ENCODE measurements around the gene BUB1B. TPM values are rescaled to one million over a fixed set of nuclear protein-coding genes. Genes with fewer than 3 reads are reported as not detected.

The BUB1B gene
- total and polyA plus RNA-seq, 8 donors = 1.6 to 25.0 (median 4.4) TPM

- WGBS, 5 donors = 67 to 86% (median 70%) methylated on average over 2 to 8 of the region's 8 CpGs
- no peak overlapping the region for H3K4me3 ChIP-seq
- H3K9me3 ChIP-seq = no peaks in the 10 kb centered on the region
- no peak for TF ChIP-seq POLR2AphosphoS5 (IDR thresholded peaks at IDR 0.05)
- no peak for TF ChIP-seq POLR2A (IDR thresholded peaks at IDR 0.05)
- intact Hi-C loops (cut with DNase I; ENCODE audit: low total_unique reads) = no loop called here
- H3K4me1 ChIP-seq = peaks cover 3 to 12% (median 8%) of the 10 kb centered on the region in 4 donors
- H3K27me3 ChIP-seq = peaks cover 0 to 14% (median under 1%) of the 10 kb centered on the region in 3 donors
- H3K27ac ChIP-seq = no peak overlapping the region
- no peak for DNase-seq
- H3K36me3 ChIP-seq = no peaks in the 10 kb centered on the region
These were observed 97.7 kb downstream of the BUB1B start for GRCh38 chr15:40258544-40258943.

- WGBS, 5 donors = 50 to 79% (median 78%) methylated on average over 1 to 7 of the region's 7 CpGs
- Histone ChIP-seq H3K9me3 (no peaks in the 10 kb centered on the region), H3K36me3 (no peaks in the 10 kb centered on the region), H3K4me1 (peaks cover 0 to 11% (median 3%) of the 10 kb centered on the region in 4 donors), H3K27me3 (peaks cover 0 to 9% (median 0%) of the 10 kb centered on the region in 3 donors), H3K4me3 (no peak overlapping the region), H3K27ac (no peak overlapping the region)
- no peak for DNase-seq
- TF ChIP-seq CTCF (IDR thresholded peaks at IDR 0.05) = no peak
- intact Hi-C loops (cut with DNase I; ENCODE audit: low total_unique reads) = no loop called here
These were observed 98.2 kb downstream of the BUB1B start for GRCh38 chr15:40259021-40259420.

DNA sequence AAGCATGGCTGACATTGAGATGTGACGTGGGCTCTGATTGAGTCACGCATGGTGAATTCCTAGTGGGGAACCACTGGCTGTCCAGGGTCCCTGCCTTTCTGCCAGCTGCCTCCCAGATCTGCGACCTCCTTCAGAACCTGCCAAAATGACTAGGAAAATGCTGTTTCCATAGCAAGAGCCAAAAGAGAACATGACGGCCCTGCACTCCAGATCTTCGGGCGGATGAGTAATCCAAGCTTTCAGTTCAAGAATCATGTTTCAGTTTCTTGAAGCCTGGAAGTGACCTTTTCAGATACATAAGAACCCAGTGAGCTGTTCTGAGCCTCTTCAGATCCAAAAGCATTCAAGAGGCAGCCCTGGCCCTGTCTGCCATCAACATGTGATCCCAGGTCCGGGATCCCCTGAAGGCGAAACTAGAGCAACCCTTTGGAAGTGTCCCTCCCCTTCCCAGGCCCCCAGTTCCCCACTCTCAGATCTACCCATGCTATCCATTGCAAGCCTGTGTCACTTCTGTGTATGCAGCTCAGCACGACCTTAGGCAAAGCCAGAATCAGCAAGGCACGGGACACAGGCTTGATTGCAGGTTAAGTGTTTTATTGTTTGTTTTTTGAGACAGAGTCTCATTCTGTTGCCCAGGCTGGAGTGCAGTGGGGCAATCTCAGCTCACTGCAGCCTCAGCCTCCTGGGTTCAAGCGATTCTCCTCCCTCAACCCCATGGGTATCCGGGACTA lies 102.3 kb downstream of the BUB1B start:
- intact Hi-C loops (cut with DNase I; ENCODE audit: low total_unique reads) = no loop called here
- no peak for TF ChIP-seq POLR2AphosphoS5 (IDR thresholded peaks at IDR 0.05)
- no peak for TF ChIP-seq CTCF (IDR thresholded peaks at IDR 0.05)
- TF ChIP-seq POLR2A (IDR thresholded peaks at IDR 0.05) = no peak
- no peak for TF ChIP-seq EP300 (IDR thresholded peaks at IDR 0.05)
- Histone ChIP-seq H3K36me3 (peaks cover 0 to 16% (median 11%) of the 10 kb centered on the region in 4 donors), H3K27ac (peak overlapping the region in 1 of 5 donors; percentile 63), H3K4me1 (peaks cover 0 to 21% (median 2%) of the 10 kb centered on the region in 4 donors), H3K27me3 (no peaks in the 10 kb centered on the region), H3K9me3 (no peaks in the 10 kb centered on the region), H3K4me3 (no peak overlapping the region)
- WGBS, 5 donors = 77 to 85% (median 81%) methylated on average over 12 of the region's 12 CpGs
- no peak for DNase-seq

DNA sequence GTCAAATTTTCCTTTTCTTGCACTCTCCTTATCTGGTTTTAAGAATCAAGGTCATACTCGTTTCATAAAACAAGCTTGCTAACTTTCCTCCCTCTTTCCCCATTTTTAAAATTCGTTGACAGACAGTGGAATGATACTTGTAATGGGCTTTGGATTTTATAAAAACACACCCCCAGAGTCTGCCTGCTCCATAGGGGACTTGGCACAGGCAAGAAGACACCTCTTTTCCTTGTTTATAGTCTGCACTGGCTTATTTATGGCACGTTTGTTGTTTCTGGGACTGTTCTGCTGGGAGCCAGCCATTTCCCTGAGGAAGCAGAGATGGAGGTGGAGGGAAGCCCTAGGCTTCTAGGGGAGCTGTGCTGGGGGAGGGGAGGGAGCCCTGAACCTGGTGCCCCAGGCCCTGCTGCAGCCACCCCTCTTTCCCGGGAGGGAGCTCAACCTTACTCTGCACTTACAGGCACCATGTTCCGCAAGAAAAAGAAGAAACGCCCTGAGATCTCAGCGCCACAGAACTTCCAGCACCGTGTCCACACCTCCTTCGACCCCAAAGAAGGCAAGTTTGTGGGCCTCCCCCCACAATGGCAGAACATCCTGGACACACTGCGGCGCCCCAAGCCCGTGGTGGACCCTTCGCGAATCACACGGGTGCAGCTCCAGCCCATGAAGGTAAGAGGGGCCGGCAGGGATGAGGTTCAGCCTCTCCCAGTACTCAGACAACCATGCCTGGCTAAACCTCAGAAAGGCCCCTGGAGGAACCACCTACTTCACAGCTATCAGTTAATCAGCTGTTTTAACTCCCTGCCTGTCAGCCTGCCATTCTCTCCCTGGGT lies 103.7 kb downstream of the BUB1B start:
- peaks cover 0 to 16% (median 11%) of the 10 kb centered on the region in 4 donors for H3K36me3 ChIP-seq
- H3K27me3 ChIP-seq = no peaks in the 10 kb centered on the region
- intact Hi-C loops (cut with DNase I; ENCODE audit: low total_unique reads) = no loop called here
- WGBS, 5 donors = 77 to 90% (median 86%) methylated on average over 16 of the region's 16 CpGs
- no peak for TF ChIP-seq EP300 (IDR thresholded peaks at IDR 0.05)
- no peak for DNase-seq
- H3K4me3 ChIP-seq = no peak overlapping the region
- H3K4me1 ChIP-seq = peaks cover 0 to 21% (median 2%) of the 10 kb centered on the region in 4 donors
- H3K27ac ChIP-seq = no peak overlapping the region
- no peaks in the 10 kb centered on the region for H3K9me3 ChIP-seq

DNA sequence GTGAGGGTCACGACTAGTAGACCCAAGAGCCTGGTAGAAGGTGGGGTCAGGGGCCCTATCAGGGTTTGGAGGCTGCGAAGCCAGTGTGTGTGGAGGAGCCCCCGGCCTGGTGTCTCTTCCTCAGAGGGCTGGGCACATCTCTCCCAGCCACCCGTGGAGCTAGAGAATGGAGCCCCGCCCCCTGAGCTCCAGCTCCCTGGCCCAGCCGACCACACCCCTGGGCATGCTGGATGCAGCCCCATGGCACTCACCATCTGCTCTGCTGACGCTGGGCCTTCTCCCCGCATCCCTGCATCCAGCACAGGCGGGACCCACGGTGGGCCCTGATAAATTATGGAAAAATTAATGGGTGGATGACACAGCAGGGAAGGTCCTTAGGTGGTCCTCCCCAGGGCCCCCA lies 104.5 kb downstream of the BUB1B start:
- TF ChIP-seq EP300 (IDR thresholded peaks at IDR 0.05) (no peak), POLR2A (IDR thresholded peaks at IDR 0.05) (no peak), CTCF (IDR thresholded peaks at IDR 0.05) (no peak), POLR2AphosphoS5 (IDR thresholded peaks at IDR 0.05) (no peak)
- WGBS, 5 donors = 76 to 83% (median 80%) methylated on average over 7 to 10 of the region's 10 CpGs; no CpG with 5 or more reads in 1 of the 5 donors
- Histone ChIP-seq H3K36me3 (peaks cover 0 to 16% (median 11%) of the 10 kb centered on the region in 4 donors), H3K4me1 (peaks cover 0 to 21% (median 2%) of the 10 kb centered on the region in 4 donors), H3K27ac (no peak overlapping the region), H3K9me3 (no peaks in the 10 kb centered on the region), H3K27me3 (no peaks in the 10 kb centered on the region), H3K4me3 (no peak overlapping the region)
- no peak for DNase-seq
- intact Hi-C loops (cut with DNase I; ENCODE audit: low total_unique reads) = no loop called here
